ENCODE data around the gene TBL3. TPM values are rescaled to one million over a fixed set of nuclear protein-coding genes. Genes with fewer than 3 reads are reported as not detected.

TBL3 gene
- polyA plus RNA-seq, 1 donor (not counting 4 experiments of a cell fraction or from before 2014, with no cell fraction given): 27.8 TPM

DNA sequence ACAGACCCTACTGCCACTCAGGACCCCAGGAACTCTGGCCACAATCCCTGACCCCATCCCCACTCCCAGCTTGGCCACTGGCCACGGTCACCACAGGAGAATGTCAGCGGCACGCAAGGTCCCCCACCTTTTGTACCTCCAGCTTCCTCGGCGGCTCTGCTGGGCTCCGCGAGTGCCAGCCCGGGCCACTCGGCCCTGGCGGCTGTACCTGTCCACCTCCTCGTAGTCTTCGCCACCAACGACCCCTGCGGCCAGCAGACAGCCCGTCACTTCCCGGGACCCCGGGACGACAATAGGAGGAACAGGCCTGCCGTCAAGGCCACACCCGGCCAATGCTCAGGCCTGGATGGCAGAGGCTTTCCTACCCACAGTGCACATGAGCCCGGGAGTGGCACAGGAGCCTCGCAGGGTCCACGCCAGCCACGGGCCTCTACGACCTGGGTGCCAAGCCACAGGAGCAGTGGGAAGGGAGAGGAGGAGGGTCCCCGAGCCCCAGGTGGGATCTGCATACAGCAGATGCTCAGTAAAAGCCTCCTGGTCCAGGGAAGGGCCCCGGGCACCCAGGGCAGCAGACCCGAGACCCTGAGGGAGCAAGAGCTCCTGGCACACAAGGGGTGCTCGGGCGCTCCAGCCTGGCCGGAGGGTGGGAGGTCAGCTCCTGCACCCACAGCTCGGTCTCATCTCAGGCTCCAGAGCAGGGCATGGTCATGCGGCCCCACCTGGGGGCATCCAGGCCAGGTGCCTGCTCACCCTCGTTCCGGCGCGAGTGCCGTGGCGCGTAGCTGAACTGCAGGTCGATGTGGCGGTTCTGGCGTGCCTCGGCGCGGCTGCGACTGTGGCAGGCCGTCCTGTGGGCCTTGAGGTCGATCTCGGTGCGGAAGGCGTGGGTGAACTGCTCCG lies 29.9 kb downstream of the TBL3 start:
- no peak overlapping the region for H3K4me3 ChIP-seq (ENCODE audit: control insufficient read depth in 2 of 3, extremely low read depth in 1 of 3, insufficient read depth in 2 of 3, low read depth in 1 of 3, low read length in 3 of 3)
- no peak overlapping the region for H3K4me2 ChIP-seq (ENCODE audit: control insufficient read depth, extremely low read depth, insufficient read depth, low read depth, low read length)
- dilution Hi-C loops (cut with MboI; ENCODE audit: extremely low pct_ligation_motif_present, low sequenced_read_pairs): no loop called here
- H3K27me3 ChIP-seq (ENCODE audit: control insufficient read depth, extremely low read depth, insufficient read depth, low read length): no peaks in the 10 kb centered on the region
- H2AFZ ChIP-seq (ENCODE audit: control insufficient read depth, low read length): no peak overlapping the region
- H3K9ac ChIP-seq (ENCODE audit: control insufficient read depth, extremely low read depth, insufficient read depth, low read length): no peak overlapping the region
- H3K4me1 ChIP-seq (ENCODE audit: control insufficient read depth, extremely low read depth, insufficient read depth, low read length): peaks cover 14% of the 10 kb centered on the region
- H3K9me3 ChIP-seq (ENCODE audit: control insufficient read depth, low read depth, low read length): no peaks in the 10 kb centered on the region
- H3K27ac ChIP-seq (ENCODE audit: control insufficient read depth, insufficient read depth, low read length): no peak overlapping the region
- H4K20me1 ChIP-seq (ENCODE audit: control insufficient read depth, extremely low read depth, insufficient read depth, low read length): peaks cover 48% of the 10 kb centered on the region
- TF ChIP-seq, protein P1, sequence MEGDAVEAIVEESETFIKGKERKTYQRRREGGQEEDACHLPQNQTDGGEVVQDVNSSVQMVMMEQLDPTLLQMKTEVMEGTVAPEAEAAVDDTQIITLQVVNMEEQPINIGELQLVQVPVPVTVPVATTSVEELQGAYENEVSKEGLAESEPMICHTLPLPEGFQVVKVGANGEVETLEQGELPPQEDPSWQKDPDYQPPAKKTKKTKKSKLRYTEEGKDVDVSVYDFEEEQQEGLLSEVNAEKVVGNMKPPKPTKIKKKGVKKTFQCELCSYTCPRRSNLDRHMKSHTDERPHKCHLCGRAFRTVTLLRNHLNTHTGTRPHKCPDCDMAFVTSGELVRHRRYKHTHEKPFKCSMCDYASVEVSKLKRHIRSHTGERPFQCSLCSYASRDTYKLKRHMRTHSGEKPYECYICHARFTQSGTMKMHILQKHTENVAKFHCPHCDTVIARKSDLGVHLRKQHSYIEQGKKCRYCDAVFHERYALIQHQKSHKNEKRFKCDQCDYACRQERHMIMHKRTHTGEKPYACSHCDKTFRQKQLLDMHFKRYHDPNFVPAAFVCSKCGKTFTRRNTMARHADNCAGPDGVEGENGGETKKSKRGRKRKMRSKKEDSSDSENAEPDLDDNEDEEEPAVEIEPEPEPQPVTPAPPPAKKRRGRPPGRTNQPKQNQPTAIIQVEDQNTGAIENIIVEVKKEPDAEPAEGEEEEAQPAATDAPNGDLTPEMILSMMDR (optimal IDR thresholded peaks at IDR 0.05 in 1 of 3, IDR thresholded peaks at IDR 0.05 in 1 of 3, conservative IDR thresholded peaks at IDR 0.05 in 1 of 3; ENCODE audit: extremely low read depth in 1 of 3, insufficient read depth in 2 of 3, low read length in 3 of 3): no peak
- no peak for TF ChIP-seq EZH2 (IDR thresholded peaks at IDR 0.05; ENCODE audit: low read length)
- H3K9me1 ChIP-seq (ENCODE audit: control insufficient read depth, extremely low read depth, insufficient read depth, low read length): no peaks in the 10 kb centered on the region
- peaks cover 52% of the 10 kb centered on the region for H3K79me2 ChIP-seq (ENCODE audit: control insufficient read depth, insufficient read depth, low read length)
- DNase-seq (ENCODE audit: low read depth, low spot score) (no peak), FAIRE-seq (no peak)
- H3K36me3 ChIP-seq (ENCODE audit: control insufficient read depth in 2 of 2, extremely low read depth in 1 of 2, insufficient read depth in 2 of 2, low read length in 2 of 2): peaks cover 42 to 76% of the 10 kb centered on the region in 2 experiments

DNA sequence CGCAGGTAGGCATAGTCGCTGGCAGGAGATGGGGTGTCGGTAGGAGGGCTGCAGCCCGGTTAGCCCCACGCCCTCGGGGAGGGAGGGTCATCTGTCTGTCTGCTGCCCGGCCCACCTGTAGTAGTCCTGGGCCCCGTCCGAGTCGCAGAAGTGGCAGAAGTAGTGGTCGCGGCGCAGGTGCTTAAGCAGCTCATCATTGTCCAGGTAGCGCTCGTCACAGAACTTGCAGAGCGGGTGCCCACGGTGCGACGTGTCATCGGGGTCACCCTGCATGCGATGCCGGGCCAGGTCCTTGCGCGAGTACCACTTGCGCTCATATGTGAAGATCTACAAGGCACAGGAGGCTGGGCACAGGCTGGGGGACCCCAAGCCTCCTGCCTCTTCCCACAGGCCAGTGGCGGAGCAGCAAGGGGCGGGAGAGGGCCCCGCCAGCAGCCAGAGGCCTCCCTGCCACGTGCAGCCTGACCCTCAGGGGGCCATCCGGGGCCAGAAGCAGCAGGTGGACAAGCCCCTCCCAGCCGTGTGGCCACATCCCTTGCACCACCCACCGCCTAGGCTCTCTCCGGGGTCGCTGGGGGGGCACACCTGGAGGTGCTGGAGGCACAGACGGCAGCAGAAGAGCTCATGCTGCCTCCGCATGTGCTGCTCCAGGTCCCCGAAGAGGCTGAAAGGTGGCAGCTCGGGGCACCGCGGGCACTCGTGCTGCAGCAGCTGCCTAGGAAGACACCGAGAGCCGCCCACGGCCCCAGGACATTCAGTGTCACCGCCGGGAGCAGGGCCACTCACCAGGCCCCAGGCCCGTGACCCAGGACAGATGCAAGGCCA lies 30.8 kb downstream of the TBL3 start:
- DNase-seq (ENCODE audit: low read depth, low spot score) (no peak), FAIRE-seq (no peak)
- H3K4me1 ChIP-seq (ENCODE audit: control insufficient read depth, extremely low read depth, insufficient read depth, low read length): peaks cover 22% of the 10 kb centered on the region
- dilution Hi-C loops (cut with MboI; ENCODE audit: extremely low pct_ligation_motif_present, low sequenced_read_pairs): no loop called here
- H4K20me1 ChIP-seq (ENCODE audit: control insufficient read depth, extremely low read depth, insufficient read depth, low read length): peaks cover 54% of the 10 kb centered on the region
- H3K36me3 ChIP-seq (ENCODE audit: control insufficient read depth in 2 of 2, extremely low read depth in 1 of 2, insufficient read depth in 2 of 2, low read length in 2 of 2): peaks cover 35 to 74% of the 10 kb centered on the region in 2 experiments
- H3K79me2 ChIP-seq (ENCODE audit: control insufficient read depth, insufficient read depth, low read length): peaks cover 61% of the 10 kb centered on the region
- no peaks in the 10 kb centered on the region for H3K9me1 ChIP-seq (ENCODE audit: control insufficient read depth, extremely low read depth, insufficient read depth, low read length)
- no peaks in the 10 kb centered on the region for H3K27me3 ChIP-seq (ENCODE audit: control insufficient read depth, extremely low read depth, insufficient read depth, low read length)
- H3K27ac ChIP-seq (ENCODE audit: control insufficient read depth, insufficient read depth, low read length): no peak overlapping the region
- H3K9me3 ChIP-seq (ENCODE audit: control insufficient read depth, low read depth, low read length): no peaks in the 10 kb centered on the region
- no peak overlapping the region for H3K4me3 ChIP-seq (ENCODE audit: control insufficient read depth in 2 of 3, extremely low read depth in 1 of 3, insufficient read depth in 2 of 3, low read depth in 1 of 3, low read length in 3 of 3)
- no peak overlapping the region for H3K4me2 ChIP-seq (ENCODE audit: control insufficient read depth, extremely low read depth, insufficient read depth, low read depth, low read length)
- no peak overlapping the region for H2AFZ ChIP-seq (ENCODE audit: control insufficient read depth, low read length)
- H3K9ac ChIP-seq (ENCODE audit: control insufficient read depth, extremely low read depth, insufficient read depth, low read length): no peak overlapping the region
- TF ChIP-seq, protein P1 (optimal IDR thresholded peaks at IDR 0.05 in 1 of 3, IDR thresholded peaks at IDR 0.05 in 1 of 3, conservative IDR thresholded peaks at IDR 0.05 in 1 of 3; ENCODE audit: extremely low read depth in 1 of 3, insufficient read depth in 2 of 3, low read length in 3 of 3): no peak
- no peak for TF ChIP-seq EZH2 (IDR thresholded peaks at IDR 0.05; ENCODE audit: low read length)

Measured in keratinocyte (primary cell).